Measurements from ENCODE around the gene BCAR3. TPM values are rescaled to one million over a fixed set of nuclear protein-coding genes. Genes with fewer than 3 reads are reported as not detected.

The BCAR3 gene
- total RNA-seq, 5 donors from 2014 or later (not counting 1 experiment from before 2014, with no cell fraction given) = 0.63 to 2.5 (median 1.4) TPM

GRCh38 chr1:93607814-93608186, 73.8 kb downstream of the BCAR3 start:
- no CpG with 5 or more reads among the region's 5 CpGs for whole genome bisulfite sequencing (ENCODE audit: insufficient coverage)
- H3K27ac ChIP-seq (ENCODE audit: low read length) = no peak overlapping the region
- CTCF ChIA-PET = interaction anchor here in 1 of 2 donors (0.5 kb wide), 1 partner anchor 1503 kb away, joined by 3 read pairs; no protein-coding TSS in a partner anchor
- H3K4me1 Mint-ChIP-seq = peaks cover 0 to 3% (median 2%) of the 10 kb centered on the region in 3 donors
- no peaks in the 10 kb centered on the region for H3K9me3 ChIP-seq
- H3K36me3 Mint-ChIP-seq = no peaks in the 10 kb centered on the region
- no peaks in the 10 kb centered on the region for H3K27me3 Mint-ChIP-seq
- DNase-seq (no peak), ATAC-seq (replicated peaks in 1 of 4) (no peak)
- POLR2A ChIA-PET = no interaction called here
- H3K4me3 Mint-ChIP-seq = no peak overlapping the region
- peaks cover 0 to 9% of the 10 kb centered on the region in 2 experiments for H3K27me3 ChIP-seq (replicated peaks in 1 of 2; ENCODE audit: control insufficient read depth in 2 of 2, extremely low read depth in 1 of 2, insufficient read depth in 2 of 2, low read length in 1 of 2)
- H3K4me1 ChIP-seq (ENCODE audit: control insufficient read depth in 1 of 2, extremely low read depth in 1 of 2, insufficient read depth in 2 of 2, low read length in 2 of 2) = no peaks in the 10 kb centered on the region
- no peaks in the 10 kb centered on the region for H3K36me3 ChIP-seq (ENCODE audit: control insufficient read depth in 2 of 2, extremely low read depth in 1 of 2, insufficient read depth in 1 of 2, low read length in 1 of 2)
- no peak overlapping the region for H3K4me3 ChIP-seq (ENCODE audit: control insufficient read depth in 1 of 2, extremely low read depth in 1 of 2, low read length in 1 of 2)
- no peaks in the 10 kb centered on the region for H3K9me3 Mint-ChIP-seq
- H3K27ac Mint-ChIP-seq = no peak overlapping the region

- POLR2A ChIA-PET = no interaction called here
Observed at GRCh38 chr1:93605812-93606512, 75.7 kb downstream of the BCAR3 start.

GRCh38 chr1:93605026-93605568, 76.5 kb downstream of the BCAR3 start:
- no peaks in the 10 kb centered on the region for H3K36me3 ChIP-seq (ENCODE audit: control insufficient read depth in 2 of 2, extremely low read depth in 1 of 2, insufficient read depth in 1 of 2, low read length in 1 of 2)
- 100% methylated on average over 3 of the region's 10 CpGs for WGBS (ENCODE audit: insufficient coverage)
- ChIA-PET CTCF (no interaction called here), POLR2A (no interaction called here)
- no peak overlapping the region for H3K27ac ChIP-seq (ENCODE audit: low read length)
- Mint-ChIP-seq H3K4me1 (peaks cover 0 to 3% (median 2%) of the 10 kb centered on the region in 3 donors), H3K36me3 (no peaks in the 10 kb centered on the region), H3K27ac (no peak overlapping the region), H3K9me3 (no peaks in the 10 kb centered on the region), H3K27me3 (no peaks in the 10 kb centered on the region), H3K4me3 (no peak overlapping the region)
- DNase-seq (no peak), ATAC-seq (replicated peaks in 1 of 4) (no peak)
- H3K9me3 ChIP-seq = no peaks in the 10 kb centered on the region
- no peaks in the 10 kb centered on the region for H3K4me1 ChIP-seq (ENCODE audit: control insufficient read depth in 1 of 2, extremely low read depth in 1 of 2, insufficient read depth in 2 of 2, low read length in 2 of 2)
- no peak overlapping the region for H3K4me3 ChIP-seq (ENCODE audit: control insufficient read depth in 1 of 2, extremely low read depth in 1 of 2, low read length in 1 of 2)
- peaks cover 0 to 9% of the 10 kb centered on the region in 2 experiments for H3K27me3 ChIP-seq (replicated peaks in 1 of 2; ENCODE audit: control insufficient read depth in 2 of 2, extremely low read depth in 1 of 2, insufficient read depth in 2 of 2, low read length in 1 of 2)

More at GRCh38 chr1:93605812-93606512, 75.7 kb downstream of the BCAR3 start:
- H3K4me3 Mint-ChIP-seq = no peak overlapping the region
- no peak for ATAC-seq (replicated peaks in 1 of 4)
- DNase-seq = no peak
- no peak overlapping the region for H3K27ac Mint-ChIP-seq
- WGBS (ENCODE audit: insufficient coverage) = 62% methylated on average over 2 of the region's 4 CpGs
- Histone ChIP-seq H3K36me3 (ENCODE audit: control insufficient read depth in 2 of 2, extremely low read depth in 1 of 2, insufficient read depth in 1 of 2, low read length in 1 of 2) (no peaks in the 10 kb centered on the region), H3K9me3 (no peaks in the 10 kb centered on the region), H3K4me3 (ENCODE audit: control insufficient read depth in 1 of 2, extremely low read depth in 1 of 2, low read length in 1 of 2) (no peak overlapping the region), H3K27me3 (replicated peaks in 1 of 2; ENCODE audit: control insufficient read depth in 2 of 2, extremely low read depth in 1 of 2, insufficient read depth in 2 of 2, low read length in 1 of 2) (peaks cover 0 to 9% of the 10 kb centered on the region in 2 experiments), H3K4me1 (ENCODE audit: control insufficient read depth in 1 of 2, extremely low read depth in 1 of 2, insufficient read depth in 2 of 2, low read length in 2 of 2) (no peaks in the 10 kb centered on the region), H3K27ac (ENCODE audit: low read length) (no peak overlapping the region)
- H3K9me3 Mint-ChIP-seq = no peaks in the 10 kb centered on the region
- no peaks in the 10 kb centered on the region for H3K27me3 Mint-ChIP-seq
- H3K4me1 Mint-ChIP-seq = peaks cover 0 to 3% (median 2%) of the 10 kb centered on the region in 3 donors
- CTCF ChIA-PET = no interaction called here
- no peaks in the 10 kb centered on the region for H3K36me3 Mint-ChIP-seq

GRCh38 chr1:93604411-93604810, 77.2 kb downstream of the BCAR3 start:
- CTCF ChIA-PET = no interaction called here
- POLR2A ChIA-PET = no interaction called here

GRCh38 chr1:93603601-93604000, 78.0 kb downstream of the BCAR3 start:
- H3K4me1 Mint-ChIP-seq = peaks cover 0 to 3% (median 2%) of the 10 kb centered on the region in 3 donors
- ChIA-PET CTCF (no interaction called here), POLR2A (no interaction called here)
- no peaks in the 10 kb centered on the region for H3K27me3 Mint-ChIP-seq
- Histone ChIP-seq H3K27ac (ENCODE audit: low read length) (no peak overlapping the region), H3K4me1 (ENCODE audit: control insufficient read depth in 1 of 2, extremely low read depth in 1 of 2, insufficient read depth in 2 of 2, low read length in 2 of 2) (no peaks in the 10 kb centered on the region), H3K9me3 (no peaks in the 10 kb centered on the region), H3K36me3 (ENCODE audit: control insufficient read depth in 2 of 2, extremely low read depth in 1 of 2, insufficient read depth in 1 of 2, low read length in 1 of 2) (no peaks in the 10 kb centered on the region), H3K27me3 (replicated peaks in 1 of 2; ENCODE audit: control insufficient read depth in 2 of 2, extremely low read depth in 1 of 2, insufficient read depth in 2 of 2, low read length in 1 of 2) (peaks cover 0 to 9% of the 10 kb centered on the region in 2 experiments), H3K4me3 (ENCODE audit: control insufficient read depth in 1 of 2, extremely low read depth in 1 of 2, low read length in 1 of 2) (no peak overlapping the region)
- no peaks in the 10 kb centered on the region for H3K36me3 Mint-ChIP-seq
- WGBS (ENCODE audit: insufficient coverage) = 97% methylated on average over 4 of the region's 4 CpGs
- DNase-seq = no peak
- H3K27ac Mint-ChIP-seq = no peak overlapping the region
- H3K9me3 Mint-ChIP-seq = no peaks in the 10 kb centered on the region
- H3K4me3 Mint-ChIP-seq = no peak overlapping the region
- no peak for ATAC-seq (replicated peaks in 1 of 4)

More at GRCh38 chr1:93604411-93604810, 77.2 kb downstream of the BCAR3 start:
- no peak for DNase-seq
- Histone ChIP-seq H3K27ac (ENCODE audit: low read length) (no peak overlapping the region), H3K36me3 (ENCODE audit: control insufficient read depth in 2 of 2, extremely low read depth in 1 of 2, insufficient read depth in 1 of 2, low read length in 1 of 2) (no peaks in the 10 kb centered on the region), H3K4me1 (ENCODE audit: control insufficient read depth in 1 of 2, extremely low read depth in 1 of 2, insufficient read depth in 2 of 2, low read length in 2 of 2) (no peaks in the 10 kb centered on the region), H3K9me3 (no peaks in the 10 kb centered on the region), H3K27me3 (replicated peaks in 1 of 2; ENCODE audit: control insufficient read depth in 2 of 2, extremely low read depth in 1 of 2, insufficient read depth in 2 of 2, low read length in 1 of 2) (peaks cover 0 to 9% of the 10 kb centered on the region in 2 experiments), H3K4me3 (ENCODE audit: control insufficient read depth in 1 of 2, extremely low read depth in 1 of 2, low read length in 1 of 2) (no peak overlapping the region)
- WGBS (ENCODE audit: insufficient coverage) = 86% methylated on average over 1 of the region's 1 CpG
- no peaks in the 10 kb centered on the region for H3K9me3 Mint-ChIP-seq
- ATAC-seq (replicated peaks in 1 of 4) = no peak
- no peaks in the 10 kb centered on the region for H3K27me3 Mint-ChIP-seq
- H3K27ac Mint-ChIP-seq = no peak overlapping the region
- no peaks in the 10 kb centered on the region for H3K36me3 Mint-ChIP-seq
- no peak overlapping the region for H3K4me3 Mint-ChIP-seq
- peaks cover 0 to 3% (median 2%) of the 10 kb centered on the region in 3 donors for H3K4me1 Mint-ChIP-seq

- Histone ChIP-seq H3K9me3 (no peaks in the 10 kb centered on the region), H3K36me3 (ENCODE audit: control insufficient read depth in 2 of 2, extremely low read depth in 1 of 2, insufficient read depth in 1 of 2, low read length in 1 of 2) (no peaks in the 10 kb centered on the region), H3K4me1 (ENCODE audit: control insufficient read depth in 1 of 2, extremely low read depth in 1 of 2, insufficient read depth in 2 of 2, low read length in 2 of 2) (no peaks in the 10 kb centered on the region), H3K27me3 (replicated peaks in 1 of 2; ENCODE audit: control insufficient read depth in 2 of 2, extremely low read depth in 1 of 2, insufficient read depth in 2 of 2, low read length in 1 of 2) (peaks cover 0 to 9% of the 10 kb centered on the region in 2 experiments), H3K27ac (ENCODE audit: low read length) (no peak overlapping the region), H3K4me3 (ENCODE audit: control insufficient read depth in 1 of 2, extremely low read depth in 1 of 2, low read length in 1 of 2) (no peak overlapping the region)
- no peak for DNase-seq
- Mint-ChIP-seq H3K27me3 (no peaks in the 10 kb centered on the region), H3K27ac (no peak overlapping the region), H3K4me1 (peaks cover 0 to 3% (median 2%) of the 10 kb centered on the region in 3 donors), H3K4me3 (no peak overlapping the region), H3K9me3 (no peaks in the 10 kb centered on the region), H3K36me3 (no peaks in the 10 kb centered on the region)
- ChIA-PET CTCF (no interaction called here), POLR2A (no interaction called here)
- no peak for ATAC-seq (replicated peaks in 1 of 4)
- 80% methylated on average over 2 of the region's 3 CpGs for WGBS (ENCODE audit: insufficient coverage)
Observed at GRCh38 chr1:93603106-93603505, 78.5 kb downstream of the BCAR3 start.

Measured in T-cell (primary cell).